Activated CD4-positive, alpha-beta memory T cell treated with anti-CD3 and anti-CD28 coated beads for 36 hours (primary cell): ENCODE results near the gene SGCD. TPM values are rescaled to one million over a fixed set of nuclear protein-coding genes. Genes with fewer than 3 reads are reported as not detected.

Experiments used
- CTCF ChIA-PET: fragments of 350-600 bp; sonication (Branson Sonifier 250); formaldehyde crosslinking; loops from one replicate; lab custom pipeline; 2021; ENCODE audit warnings: antibody characterized with exemption, inconsistent platforms; lab: Charles Lee
- POLR2A ChIA-PET: fragments of 350-600 bp; sonication (Branson Sonifier 250); formaldehyde crosslinking; loops from one replicate; lab custom pipeline; 2021; ENCODE audit warnings: antibody characterized with exemption; lab: Charles Lee
- DNase-seq: peaks from one replicate; pipeline ENCODE4 v3.0.0-alpha.2; 2020
- H3K27ac Mint-ChIP-seq: one replicate; pipeline ENCODE4 v1.8.0; 2021; ENCODE audit warnings: mixed read lengths
- H3K27me3 Mint-ChIP-seq: one replicate; pipeline ENCODE4 v1.8.0; 2021; ENCODE audit warnings: mixed read lengths
- H3K36me3 Mint-ChIP-seq: one replicate; pipeline ENCODE4 v1.8.0; 2021; ENCODE audit warnings: mixed read lengths
- H3K4me1 Mint-ChIP-seq: one replicate; pipeline ENCODE4 v1.8.0; 2021; ENCODE audit warnings: low read depth, mixed read lengths
- H3K4me3 Mint-ChIP-seq: one replicate; pipeline ENCODE4 v1.8.0; 2021; ENCODE audit warnings: mild to moderate bottlenecking, mixed read lengths
- H3K9me3 Mint-ChIP-seq: one replicate; pipeline ENCODE4 v1.8.0; 2021; ENCODE audit warnings: mixed read lengths
- intact Hi-C: fragments of 100-400 bp; cut with micrococcal nuclease; formaldehyde crosslinking; loops from one replicate; pipeline ENCODE4 v1.15.1; 2023
- total RNA-seq, 2 experiments: library from RNA; stranded (reverse); gene quantifications; one replicate each; pipeline ENCODE4 v1.2.3, GENCODE V29; 2021

Gene SGCD
- total RNA-seq, 2 experiments from 2014 or later: not detected

GRCh38 chr5:156498226-156498980 is 171.4 kb downstream of the SGCD start:
- intact Hi-C loops: no loop called here

DNA sequence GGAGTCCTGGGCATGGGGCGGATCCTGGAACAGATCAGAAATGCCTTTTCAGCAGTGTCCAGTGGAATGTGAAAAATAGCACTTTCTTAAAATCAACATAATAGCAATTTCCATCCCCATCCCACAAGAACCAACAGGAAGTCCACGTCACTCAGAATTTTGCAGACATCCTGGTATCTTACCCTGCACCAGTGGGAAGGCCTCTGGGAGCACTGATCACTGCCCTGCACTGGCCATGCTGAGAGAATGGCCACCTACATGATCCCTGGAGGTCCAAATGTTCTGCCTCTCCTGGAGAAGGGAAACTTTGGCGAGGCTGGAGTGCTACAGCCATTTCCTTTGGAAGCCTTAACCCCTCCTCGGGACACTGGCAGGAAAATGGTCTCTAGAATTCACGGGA is 173.8 kb downstream of the SGCD start:
- H3K27ac Mint-ChIP-seq: no peak overlapping the region
- POLR2A ChIA-PET: no interaction called here
- DNase-seq: no peak
- no peaks in the 10 kb centered on the region for H3K9me3 Mint-ChIP-seq
- no peak overlapping the region for H3K4me3 Mint-ChIP-seq
- no peaks in the 10 kb centered on the region for H3K4me1 Mint-ChIP-seq
- peaks cover 2% of the 10 kb centered on the region for H3K27me3 Mint-ChIP-seq
- no peaks in the 10 kb centered on the region for H3K36me3 Mint-ChIP-seq
- CTCF ChIA-PET: no interaction called here
- intact Hi-C loops: no loop called here

More at GRCh38 chr5:156498226-156498980, 171.4 kb downstream of the SGCD start:
- ChIA-PET CTCF (no interaction called here), POLR2A (interaction anchor here (0.7 kb wide), 1 partner anchor 34 kb away, joined by 3 read pairs; no protein-coding TSS in a partner anchor)
- no peaks in the 10 kb centered on the region for H3K36me3 Mint-ChIP-seq
- DNase-seq: no peak
- H3K27ac Mint-ChIP-seq: no peak overlapping the region
- H3K4me1 Mint-ChIP-seq: no peaks in the 10 kb centered on the region
- H3K27me3 Mint-ChIP-seq: peaks cover 2% of the 10 kb centered on the region
- no peak overlapping the region for H3K4me3 Mint-ChIP-seq
- H3K9me3 Mint-ChIP-seq: no peaks in the 10 kb centered on the region

- Mint-ChIP-seq H3K4me3 (no peak overlapping the region), H3K9me3 (no peaks in the 10 kb centered on the region), H3K4me1 (no peaks in the 10 kb centered on the region), H3K27ac (no peak overlapping the region), H3K36me3 (no peaks in the 10 kb centered on the region), H3K27me3 (peaks cover 2% of the 10 kb centered on the region)
- POLR2A ChIA-PET: no interaction called here
- intact Hi-C loops: no loop called here
- DNase-seq: no peak
- CTCF ChIA-PET: no interaction called here
These were observed 178.1 kb downstream of the SGCD start for GRCh38 chr5:156505101-156505500.

GRCh38 chr5:156513123-156513815 is 186.3 kb downstream of the SGCD start:
- DNase-seq: no peak
- no peak overlapping the region for H3K4me3 Mint-ChIP-seq
- no peaks in the 10 kb centered on the region for H3K36me3 Mint-ChIP-seq
- H3K4me1 Mint-ChIP-seq: no peaks in the 10 kb centered on the region
- intact Hi-C loops: no loop called here
- H3K27ac Mint-ChIP-seq: no peak overlapping the region
- H3K27me3 Mint-ChIP-seq: peaks cover 7% of the 10 kb centered on the region
- CTCF ChIA-PET: no interaction called here
- POLR2A ChIA-PET: no interaction called here
- H3K9me3 Mint-ChIP-seq: peaks cover 3% of the 10 kb centered on the region

- Mint-ChIP-seq H3K27me3 (peaks cover 7% of the 10 kb centered on the region), H3K27ac (no peak overlapping the region), H3K4me1 (no peaks in the 10 kb centered on the region), H3K4me3 (no peak overlapping the region), H3K9me3 (peaks cover 13% of the 10 kb centered on the region), H3K36me3 (no peaks in the 10 kb centered on the region)
- no peak for DNase-seq
- CTCF ChIA-PET: no interaction called here
- POLR2A ChIA-PET: no interaction called here
- intact Hi-C loops: no loop called here
These were observed 188.2 kb downstream of the SGCD start for GRCh38 chr5:156515121-156515520.

GRCh38 chr5:156515803-156516360 is 188.9 kb downstream of the SGCD start:
- H3K27ac Mint-ChIP-seq: no peak overlapping the region
- intact Hi-C loops: no loop called here
- H3K4me3 Mint-ChIP-seq: no peak overlapping the region
- H3K9me3 Mint-ChIP-seq: peaks cover 13% of the 10 kb centered on the region
- DNase-seq: no peak
- POLR2A ChIA-PET: no interaction called here
- peaks cover 7% of the 10 kb centered on the region for H3K27me3 Mint-ChIP-seq
- H3K36me3 Mint-ChIP-seq: no peaks in the 10 kb centered on the region
- H3K4me1 Mint-ChIP-seq: no peaks in the 10 kb centered on the region
- CTCF ChIA-PET: no interaction called here

- Mint-ChIP-seq H3K36me3 (no peaks in the 10 kb centered on the region), H3K4me1 (no peaks in the 10 kb centered on the region), H3K9me3 (peaks cover 11% of the 10 kb centered on the region), H3K27ac (no peak overlapping the region), H3K4me3 (no peak overlapping the region), H3K27me3 (no peaks in the 10 kb centered on the region)
- ChIA-PET CTCF (no interaction called here), POLR2A (no interaction called here)
- intact Hi-C loops: no loop called here
- DNase-seq: no peak
These were observed 195.9 kb downstream of the SGCD start for GRCh38 chr5:156522651-156523529.

- no peak for DNase-seq
- intact Hi-C loops: no loop called here
- POLR2A ChIA-PET: no interaction called here
- no peaks in the 10 kb centered on the region for H3K4me1 Mint-ChIP-seq
- CTCF ChIA-PET: no interaction called here
- H3K4me3 Mint-ChIP-seq: no peak overlapping the region
- H3K27me3 Mint-ChIP-seq: no peaks in the 10 kb centered on the region
- no peaks in the 10 kb centered on the region for H3K36me3 Mint-ChIP-seq
- peaks cover 6% of the 10 kb centered on the region for H3K9me3 Mint-ChIP-seq
- H3K27ac Mint-ChIP-seq: no peak overlapping the region
These were observed 196.6 kb downstream of the SGCD start for GRCh38 chr5:156523607-156524006.

GRCh38 chr5:156526081-156526925 is 199.3 kb downstream of the SGCD start:
- Mint-ChIP-seq H3K9me3 (no peaks in the 10 kb centered on the region), H3K4me1 (no peaks in the 10 kb centered on the region), H3K36me3 (no peaks in the 10 kb centered on the region), H3K27ac (no peak overlapping the region), H3K4me3 (no peak overlapping the region), H3K27me3 (peaks cover 3% of the 10 kb centered on the region)
- intact Hi-C loops: no loop called here
- DNase-seq: no peak
- POLR2A ChIA-PET: no interaction called here
- CTCF ChIA-PET: interaction anchor here (0.6 kb wide), 1 partner anchor 18 kb away, joined by 3 read pairs; no protein-coding TSS in a partner anchor

- Mint-ChIP-seq H3K9me3 (no peaks in the 10 kb centered on the region), H3K27me3 (peaks cover 3% of the 10 kb centered on the region), H3K27ac (no peak overlapping the region), H3K4me3 (no peak overlapping the region), H3K36me3 (no peaks in the 10 kb centered on the region), H3K4me1 (no peaks in the 10 kb centered on the region)
- POLR2A ChIA-PET: no interaction called here
- intact Hi-C loops: no loop called here
- CTCF ChIA-PET: no interaction called here
- no peak for DNase-seq
These were observed 200.6 kb downstream of the SGCD start for GRCh38 chr5:156527611-156528010.

DNA sequence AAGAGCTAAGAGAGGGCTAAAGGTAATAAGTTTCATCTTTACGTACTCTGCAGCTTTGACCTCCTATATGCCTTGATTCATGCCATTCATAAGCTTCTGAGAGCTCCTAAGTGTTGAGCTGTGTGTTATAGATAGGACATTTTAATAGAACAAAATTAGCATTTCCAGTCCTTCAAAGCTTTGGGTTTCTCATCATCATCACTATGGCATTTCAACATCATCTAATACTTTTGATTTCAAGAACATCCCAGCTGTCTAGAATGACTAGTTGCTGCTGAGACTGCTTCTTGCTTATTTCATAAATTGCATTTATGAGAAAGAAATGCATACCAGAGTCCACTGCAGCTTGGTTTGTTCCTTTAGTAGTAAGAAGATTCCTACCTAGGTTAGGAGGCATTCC is 201.7 kb downstream of the SGCD start:
- no peak for DNase-seq
- intact Hi-C loops: no loop called here
- H3K4me3 Mint-ChIP-seq: no peak overlapping the region
- CTCF ChIA-PET: no interaction called here
- POLR2A ChIA-PET: interaction anchor here (0.5 kb wide), 1 partner anchor 9 kb away, joined by 3 read pairs; no protein-coding TSS in a partner anchor
- no peaks in the 10 kb centered on the region for H3K36me3 Mint-ChIP-seq
- H3K4me1 Mint-ChIP-seq: no peaks in the 10 kb centered on the region
- no peaks in the 10 kb centered on the region for H3K9me3 Mint-ChIP-seq
- peaks cover 3% of the 10 kb centered on the region for H3K27me3 Mint-ChIP-seq
- no peak overlapping the region for H3K27ac Mint-ChIP-seq
